ENCODE measurements around the gene PROSER2. TPM values are rescaled to one million over a fixed set of nuclear protein-coding genes. Genes with fewer than 3 reads are reported as not detected.

The PROSER2 gene
- total RNA-seq, 1 experiment from 2014 or later: 10.6 TPM

- no peak overlapping the region for H2BK15ac ChIP-seq (ENCODE audit: low read depth, low read length)
- no peak overlapping the region for H4K5ac ChIP-seq (ENCODE audit: insufficient read length, low read depth, low read length)
- no peak overlapping the region for H3K27ac ChIP-seq (ENCODE audit: insufficient read length, low read depth, low read length)
- H3K23ac ChIP-seq (ENCODE audit: insufficient read length, low read depth, low read length): no peak overlapping the region
- Mint-ChIP-seq H3K9me3 (peaks cover 0 to 4% of the 10 kb centered on the region in 2 experiments; a peak in 3 of 5 replicates), H3K27ac (no peak overlapping the region), H3K4me3 (no peak overlapping the region), H3K36me3 (ENCODE audit: insufficient read depth in 1 of 3, low read depth in 3 of 3) (no peaks in the 10 kb centered on the region), H3K4me1 (peaks cover 0 to 2% of the 10 kb centered on the region in 2 experiments; a peak in 1 of 4 replicates), H3K27me3 (ENCODE audit: low read depth) (no peaks in the 10 kb centered on the region; the same call in 1 of the 2 replicates)
- H2BK5ac ChIP-seq (ENCODE audit: insufficient read length, low read length): no peak overlapping the region
- H3K4me1 ChIP-seq (ENCODE audit: insufficient read depth, low read length): no peaks in the 10 kb centered on the region
- H2BK20ac ChIP-seq (ENCODE audit: low read depth, low read length, poor library complexity, severe bottlenecking): no peak overlapping the region
- no peak overlapping the region for H3T11ph ChIP-seq (ENCODE audit: low read length)
- no peak overlapping the region for H3K4ac ChIP-seq (ENCODE audit: low read depth, low read length)
- no peak overlapping the region for H4K8ac ChIP-seq (replicated peaks; ENCODE audit: insufficient read length, low read depth, low read length)
- H3K27me3 ChIP-seq (ENCODE audit: insufficient read depth, low read length): no peaks in the 10 kb centered on the region
- no peak overlapping the region for H3K9ac ChIP-seq (ENCODE audit: extremely low read depth, insufficient read length, low read length)
- TF ChIP-seq CTCF (conservative IDR thresholded peaks at IDR 0.05): no peak
- no peak overlapping the region for H2BK12ac ChIP-seq (ENCODE audit: insufficient read length, low read depth, low read length)
- H3K79me2 ChIP-seq (ENCODE audit: insufficient read depth, low read length): no peaks in the 10 kb centered on the region
- no peak overlapping the region for H3K14ac ChIP-seq (ENCODE audit: insufficient read depth, low read length)
- H4K91ac ChIP-seq (ENCODE audit: insufficient read length, low read depth, low read length): no peak overlapping the region
- no peak overlapping the region for H2AK5ac ChIP-seq (ENCODE audit: insufficient read length, low read length)
- no CpG with 5 or more reads among the region's 3 CpGs for WGBS (ENCODE audit: extremely low coverage, insufficient read length, low lambda C conversion rate)
- H3K4me2 ChIP-seq (ENCODE audit: insufficient read depth, insufficient read length, low read length): no peak overlapping the region
- H3K18ac ChIP-seq (ENCODE audit: insufficient read length, low read depth, low read length): no peak overlapping the region
- H3K56ac ChIP-seq (ENCODE audit: insufficient read length, low read depth, low read length): no peak overlapping the region
- H3K79me1 ChIP-seq (ENCODE audit: insufficient read depth, low read depth, low read length, poor library complexity, severe bottlenecking): no peaks in the 10 kb centered on the region
- DNase-seq: no peak
- H3K9me3 ChIP-seq (ENCODE audit: control insufficient read depth, low read depth, low read length): no peaks in the 10 kb centered on the region
- H2BK120ac ChIP-seq (ENCODE audit: low read depth, low read length, poor library complexity, severe bottlenecking): no peak overlapping the region
- no peaks in the 10 kb centered on the region for H4K20me1 ChIP-seq (ENCODE audit: control insufficient read depth, insufficient read depth, insufficient read length)
- H3K23me2 ChIP-seq (ENCODE audit: insufficient read length, low read depth, low read length, poor library complexity, severe bottlenecking): no peaks in the 10 kb centered on the region
- H2AFZ ChIP-seq (ENCODE audit: low read length): no peak overlapping the region
Measured at GRCh38 chr10:11776080-11776479, 47.1 kb upstream of the PROSER2 start.
